ENCODE measurements around the gene TESK1. TPM values are rescaled to one million over a fixed set of nuclear protein-coding genes. Genes with fewer than 3 reads are reported as not detected.
A peak's percentile ranks its signal among the peaks of the same experiment; 100 is the strongest.

TESK1 gene
- total and polyA plus RNA-seq, 2 donors, result 6.8 to 52.9 TPM

DNA sequence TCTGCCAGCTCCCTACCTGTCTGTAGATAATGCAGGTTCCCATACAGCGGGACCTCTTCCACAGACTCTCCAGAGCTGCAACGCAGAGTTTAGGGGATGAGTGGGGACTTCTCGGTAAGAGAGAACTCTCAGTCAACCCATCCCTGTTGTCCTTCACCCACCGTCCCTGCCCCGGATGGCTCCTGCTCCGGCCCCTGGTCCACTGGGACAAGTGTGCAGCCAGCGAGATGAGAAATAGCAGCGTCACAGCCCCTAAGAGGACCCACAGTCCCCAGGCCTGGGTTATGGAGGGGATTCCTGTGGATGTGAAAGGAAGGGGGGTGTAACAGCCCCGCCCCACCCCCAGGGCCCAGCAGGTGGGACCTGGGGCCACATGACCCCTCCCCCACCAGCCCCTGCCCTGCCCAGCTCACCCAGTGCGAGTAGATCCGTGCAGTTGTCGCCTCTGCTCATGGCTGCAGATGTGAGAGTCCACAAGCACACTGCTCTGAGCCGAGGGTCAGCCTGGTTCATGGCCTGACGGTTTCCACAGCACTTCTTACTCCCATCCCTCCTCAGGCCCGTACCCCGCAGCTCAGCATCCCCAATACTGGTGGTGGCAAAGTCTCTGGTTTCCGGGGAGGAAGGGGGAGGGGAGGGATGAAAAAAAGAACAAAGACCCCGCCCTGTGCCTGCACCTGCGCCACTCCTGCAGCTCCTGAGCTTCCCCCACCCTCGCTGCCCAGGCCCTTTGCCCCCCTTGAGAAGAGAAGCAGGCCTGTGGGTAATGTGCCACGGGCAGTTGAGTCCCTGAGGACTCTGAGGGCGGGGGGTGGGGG lies 45.5 kb downstream of the TESK1 start, which contains the start of gene SIT1:
Gene SIT1, minus strand, starts transcription at position 591 of the 818 bp plus-strand sequence. Its CDS starts 78 bp downstream, at position 513.
- 69% methylated on average over 22 of the region's 22 CpGs for WGBS
- H3K4me3 ChIP-seq (ENCODE audit: low read depth, low read length), result peak within 1 kb of the TSS; percentile 25
- H3K27ac ChIP-seq (ENCODE audit: low read depth), result peak within 1 kb of the TSS; percentile 33
- no peaks in the 10 kb centered on the region for H3K36me3 ChIP-seq (ENCODE audit: insufficient read depth)
- no peak for DNase-seq (ENCODE audit: extremely low spot score)
- H3K4me1 ChIP-seq (ENCODE audit: insufficient read depth), result no peaks in the 10 kb centered on the region

DNA sequence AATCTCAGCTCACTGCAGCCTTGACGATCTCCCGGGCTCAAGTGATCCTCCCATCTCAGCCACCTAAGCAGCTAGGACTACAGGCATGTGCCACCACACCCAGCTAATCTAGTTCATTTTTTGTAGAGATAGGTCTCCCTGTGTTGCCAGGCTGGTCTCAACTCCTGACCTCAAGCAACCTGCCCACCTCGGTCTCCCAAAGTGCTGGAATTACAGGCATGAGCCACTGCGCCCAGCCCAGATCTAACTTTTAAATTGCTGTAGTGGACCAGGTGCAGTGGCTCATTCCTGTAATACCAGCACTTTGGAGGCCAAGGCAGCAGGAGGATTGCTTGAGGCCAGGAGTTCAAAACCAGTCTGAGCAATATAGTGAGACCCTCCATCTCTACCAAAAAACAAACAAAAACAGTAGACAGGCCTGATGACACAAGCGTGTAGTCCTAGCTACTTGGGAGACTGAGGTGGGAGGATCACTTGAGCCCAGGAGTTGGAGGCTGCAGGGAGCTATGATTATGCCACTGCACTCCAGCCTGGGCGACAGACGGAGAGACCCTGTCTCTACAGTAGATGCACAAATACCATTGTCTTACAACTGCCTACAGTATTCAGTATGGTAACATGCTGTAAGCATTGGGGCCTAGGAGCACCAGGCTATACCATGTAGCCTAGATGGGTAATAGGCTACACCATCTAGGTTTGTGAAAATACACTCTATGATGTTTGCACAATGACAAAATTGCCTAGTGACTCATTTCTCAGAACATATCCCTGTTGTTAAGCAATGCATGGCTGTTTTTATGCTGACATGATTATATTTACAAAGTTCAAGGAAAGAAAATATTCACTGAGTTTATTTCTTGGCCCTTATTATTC lies 47.1 kb downstream of the TESK1 start:
- WGBS, result 84% methylated on average over 7 of the region's 7 CpGs
- no peak for DNase-seq (ENCODE audit: extremely low spot score)
- H3K36me3 ChIP-seq (ENCODE audit: insufficient read depth), result no peaks in the 10 kb centered on the region
- no peak overlapping the region for H3K27ac ChIP-seq (ENCODE audit: low read depth)
- H3K4me1 ChIP-seq (ENCODE audit: insufficient read depth), result no peaks in the 10 kb centered on the region
- no peak overlapping the region for H3K4me3 ChIP-seq (ENCODE audit: low read depth, low read length)

DNA sequence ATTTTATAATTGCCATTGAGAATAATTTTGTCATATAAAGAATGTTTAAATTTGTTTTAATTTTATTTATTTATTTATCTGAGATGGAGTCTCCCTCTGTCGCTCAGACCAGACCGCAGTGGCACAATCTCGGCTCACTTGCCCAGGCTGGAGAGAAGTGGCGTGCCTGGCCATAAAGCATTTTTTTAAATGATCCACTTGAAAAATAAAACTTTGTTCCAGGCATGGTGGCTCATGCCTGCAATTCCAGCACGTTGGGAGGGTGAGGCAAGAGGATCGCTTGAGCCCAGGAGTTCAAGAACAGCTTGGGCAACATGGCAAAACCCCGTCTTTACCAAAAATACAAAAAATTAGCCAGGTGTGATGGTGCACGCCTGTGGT lies 47.8 kb downstream of the TESK1 start:
- H3K36me3 ChIP-seq (ENCODE audit: insufficient read depth), result no peaks in the 10 kb centered on the region
- H3K27ac ChIP-seq (ENCODE audit: low read depth), result no peak overlapping the region
- H3K4me3 ChIP-seq (ENCODE audit: low read depth, low read length), result no peak overlapping the region
- 84% methylated on average over 8 of the region's 8 CpGs for WGBS
- DNase-seq (ENCODE audit: extremely low spot score), result no peak
- H3K4me1 ChIP-seq (ENCODE audit: insufficient read depth), result no peaks in the 10 kb centered on the region

- 96% methylated on average over 2 of the region's 2 CpGs for WGBS
- no peak overlapping the region for H3K27ac ChIP-seq (ENCODE audit: low read depth)
- DNase-seq (ENCODE audit: extremely low spot score), result no peak
- H3K4me1 ChIP-seq (ENCODE audit: insufficient read depth), result no peaks in the 10 kb centered on the region
- H3K4me3 ChIP-seq (ENCODE audit: low read depth, low read length), result no peak overlapping the region
- H3K36me3 ChIP-seq (ENCODE audit: insufficient read depth), result no peaks in the 10 kb centered on the region
These were observed 48.5 kb downstream of the TESK1 start for GRCh38 chr9:35653611-35654010.

GRCh38 chr9:35656348-35656747 lies 51.3 kb downstream of the TESK1 start:
- no peak for DNase-seq (ENCODE audit: extremely low spot score)
- Histone ChIP-seq H3K27ac (ENCODE audit: low read depth) (no peak overlapping the region), H3K36me3 (ENCODE audit: insufficient read depth) (no peaks in the 10 kb centered on the region), H3K4me1 (ENCODE audit: insufficient read depth) (no peaks in the 10 kb centered on the region), H3K4me3 (ENCODE audit: low read depth, low read length) (no peak overlapping the region)
- 80% methylated on average over 17 of the region's 17 CpGs for WGBS

DNA sequence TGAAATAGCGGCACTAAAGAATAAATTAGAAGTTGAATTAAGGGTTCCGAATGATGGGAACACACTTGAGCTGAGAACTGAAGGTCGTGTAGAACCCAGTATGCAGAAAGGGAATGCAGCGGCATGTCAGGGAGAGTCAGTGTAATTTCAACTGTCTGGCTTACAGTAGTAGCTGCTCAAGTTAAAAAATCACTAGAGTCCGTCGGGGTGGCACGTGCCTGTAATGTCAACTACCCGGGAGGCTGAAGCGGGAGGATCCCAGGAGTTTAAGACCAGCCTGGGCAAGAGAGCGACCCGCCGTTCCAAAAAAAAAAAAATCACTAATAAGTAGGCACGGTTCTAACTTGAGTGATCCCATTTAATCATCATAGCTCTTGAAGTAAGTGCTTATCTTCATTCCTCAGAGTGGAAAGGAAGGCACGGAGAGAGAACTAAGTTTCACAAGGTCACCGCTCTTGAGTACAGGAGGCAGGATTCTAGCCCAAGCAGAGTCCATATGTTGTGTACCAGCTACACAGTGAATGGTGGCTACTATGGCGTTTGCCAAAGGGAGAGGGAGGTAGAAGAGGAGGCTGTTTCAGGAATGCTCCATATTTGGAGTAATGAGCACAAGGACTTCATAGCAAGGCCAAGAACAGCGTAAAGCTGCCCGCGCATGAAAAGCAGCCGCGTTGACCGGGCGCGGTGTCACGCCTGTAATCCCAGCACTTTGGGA lies 51.9 kb downstream of the TESK1 start:
- peak overlapping the region; percentile 19 for H3K4me3 ChIP-seq (ENCODE audit: low read depth, low read length)
- H3K4me1 ChIP-seq (ENCODE audit: insufficient read depth), result no peaks in the 10 kb centered on the region
- H3K27ac ChIP-seq (ENCODE audit: low read depth), result peak overlapping the region; percentile 94
- DNase-seq (ENCODE audit: extremely low spot score), result no peak
- 17% methylated on average over 25 of the region's 25 CpGs for WGBS
- no peaks in the 10 kb centered on the region for H3K36me3 ChIP-seq (ENCODE audit: insufficient read depth)

DNA sequence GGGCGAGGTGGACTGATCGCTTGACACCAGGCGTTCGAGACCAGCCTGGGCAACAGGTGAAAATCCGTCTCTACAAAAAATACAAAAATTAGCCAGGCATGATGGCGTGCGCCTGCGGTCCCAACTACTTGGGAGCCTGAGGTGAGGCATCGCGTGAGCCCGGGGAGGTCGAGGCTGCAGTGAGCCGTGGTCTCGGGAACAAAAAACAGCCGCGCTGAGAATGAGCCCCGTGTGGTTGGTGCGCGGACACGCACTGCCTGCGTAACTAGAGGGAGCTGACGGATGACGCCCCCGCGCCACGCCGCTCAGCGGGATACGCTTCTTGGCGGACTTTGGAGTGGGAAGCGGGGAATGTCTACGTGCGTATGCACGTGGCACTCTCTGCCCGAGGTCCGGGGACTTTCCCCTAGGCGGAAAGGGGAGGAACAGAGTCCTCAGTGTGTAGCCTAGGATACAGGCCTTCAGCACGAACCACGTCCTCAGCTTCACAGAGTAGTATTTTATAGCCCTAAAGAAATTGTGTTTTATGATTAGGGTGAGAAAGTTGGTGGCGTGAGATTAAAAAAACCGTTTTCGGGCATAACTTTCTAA lies 52.6 kb downstream of the TESK1 start, which contains the start of gene RMRP:
Gene RMRP, minus strand, starts transcription at position 474 of the 591 bp plus-strand sequence.
- WGBS, result under 1% methylated on average over 42 of the region's 42 CpGs
- H3K27ac ChIP-seq (ENCODE audit: low read depth), result peak within 1 kb of the TSS; percentile 94
- peak within 1 kb of the TSS; percentile 75 for H3K4me3 ChIP-seq (ENCODE audit: low read depth, low read length)
- peak; percentile 97 for DNase-seq (ENCODE audit: extremely low spot score)
- no peaks in the 10 kb centered on the region for H3K36me3 ChIP-seq (ENCODE audit: insufficient read depth)
- no peaks in the 10 kb centered on the region for H3K4me1 ChIP-seq (ENCODE audit: insufficient read depth)

GRCh38 chr9:35658137-35658967 lies 53.3 kb downstream of the TESK1 start, which contains the start of gene CCDC107:
CCDC107 (plus strand) TSS chr9:35658292; CDS start chr9:35658380, 88 bp downstream.
- under 1% methylated on average over 67 of the region's 67 CpGs for WGBS
- DNase-seq (ENCODE audit: extremely low spot score), result no peak
- H3K4me3 ChIP-seq (ENCODE audit: low read depth, low read length), result peak within 1 kb of the TSS; percentile 75
- peak within 1 kb of the TSS; percentile 94 for H3K27ac ChIP-seq (ENCODE audit: low read depth)
- no peaks in the 10 kb centered on the region for H3K4me1 ChIP-seq (ENCODE audit: insufficient read depth)
- H3K36me3 ChIP-seq (ENCODE audit: insufficient read depth), result no peaks in the 10 kb centered on the region

DNA sequence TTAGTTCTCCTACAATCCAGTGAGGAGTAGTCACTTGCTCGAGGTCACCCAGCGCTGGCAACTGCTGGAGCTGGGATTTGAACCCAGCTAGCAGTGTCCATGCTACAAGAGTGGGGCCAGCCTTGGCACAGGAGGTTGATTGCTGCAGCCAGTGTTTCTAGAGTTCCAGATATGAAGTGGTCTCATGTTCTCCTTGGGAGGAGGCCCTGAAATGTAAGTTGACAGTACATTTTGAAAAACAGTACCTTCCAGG lies 53.8 kb downstream of the TESK1 start:
- WGBS, result 0% methylated on average over 2 of the region's 2 CpGs
- no peaks in the 10 kb centered on the region for H3K4me1 ChIP-seq (ENCODE audit: insufficient read depth)
- H3K36me3 ChIP-seq (ENCODE audit: insufficient read depth), result no peaks in the 10 kb centered on the region
- no peak for DNase-seq (ENCODE audit: extremely low spot score)
- peak overlapping the region; percentile 75 for H3K4me3 ChIP-seq (ENCODE audit: low read depth, low read length)
- H3K27ac ChIP-seq (ENCODE audit: low read depth), result no peak overlapping the region

DNA sequence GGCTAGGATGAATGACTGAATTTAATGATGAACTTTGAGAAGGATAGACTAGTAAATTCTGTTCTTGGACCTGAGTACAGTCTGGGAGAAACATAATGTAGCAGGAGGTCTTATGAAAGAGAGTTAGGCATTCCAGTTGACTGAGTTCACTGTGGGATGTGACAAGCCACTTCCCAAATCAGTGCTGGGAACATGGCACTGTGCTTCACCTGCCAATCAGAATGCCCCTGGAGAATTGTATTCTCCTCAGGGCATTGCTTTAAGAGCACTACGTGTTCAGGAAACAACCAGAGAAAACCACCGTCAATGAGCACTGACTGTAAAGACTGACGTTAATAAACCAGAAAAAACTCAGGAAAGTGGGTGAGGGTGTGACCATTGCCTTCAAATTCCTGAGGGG lies 54.3 kb downstream of the TESK1 start:
- Histone ChIP-seq H3K36me3 (ENCODE audit: insufficient read depth) (no peaks in the 10 kb centered on the region), H3K4me1 (ENCODE audit: insufficient read depth) (no peaks in the 10 kb centered on the region), H3K4me3 (ENCODE audit: low read depth, low read length) (no peak overlapping the region), H3K27ac (ENCODE audit: low read depth) (no peak overlapping the region)
- 45% methylated on average over 3 of the region's 3 CpGs for WGBS
- no peak for DNase-seq (ENCODE audit: extremely low spot score)

Data from urinary bladder (tissue), 4 donors.